ENCODE measurements around the gene RAB31.

DNA sequence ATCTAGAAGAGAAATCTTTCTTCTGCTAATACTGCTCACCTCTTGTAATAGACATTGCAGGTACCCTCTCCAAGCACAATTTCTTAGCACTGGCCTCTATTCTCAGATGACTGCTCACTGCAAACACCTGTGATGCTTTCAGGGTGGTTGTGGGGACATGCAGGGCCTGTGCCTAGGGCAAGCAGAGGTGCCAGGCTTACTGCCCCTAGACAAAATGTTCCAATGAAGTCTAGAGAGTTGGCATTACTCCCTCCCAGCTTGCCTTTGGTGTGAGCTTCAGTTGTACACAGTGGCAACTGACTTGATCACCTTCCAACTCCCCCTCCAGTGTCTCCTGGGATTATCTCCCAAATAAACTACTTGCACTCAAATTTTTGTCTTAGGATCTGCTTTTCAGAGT, 164.7 kb downstream of the RAB31 start:
- TF ChIP-seq, protein P1, sequence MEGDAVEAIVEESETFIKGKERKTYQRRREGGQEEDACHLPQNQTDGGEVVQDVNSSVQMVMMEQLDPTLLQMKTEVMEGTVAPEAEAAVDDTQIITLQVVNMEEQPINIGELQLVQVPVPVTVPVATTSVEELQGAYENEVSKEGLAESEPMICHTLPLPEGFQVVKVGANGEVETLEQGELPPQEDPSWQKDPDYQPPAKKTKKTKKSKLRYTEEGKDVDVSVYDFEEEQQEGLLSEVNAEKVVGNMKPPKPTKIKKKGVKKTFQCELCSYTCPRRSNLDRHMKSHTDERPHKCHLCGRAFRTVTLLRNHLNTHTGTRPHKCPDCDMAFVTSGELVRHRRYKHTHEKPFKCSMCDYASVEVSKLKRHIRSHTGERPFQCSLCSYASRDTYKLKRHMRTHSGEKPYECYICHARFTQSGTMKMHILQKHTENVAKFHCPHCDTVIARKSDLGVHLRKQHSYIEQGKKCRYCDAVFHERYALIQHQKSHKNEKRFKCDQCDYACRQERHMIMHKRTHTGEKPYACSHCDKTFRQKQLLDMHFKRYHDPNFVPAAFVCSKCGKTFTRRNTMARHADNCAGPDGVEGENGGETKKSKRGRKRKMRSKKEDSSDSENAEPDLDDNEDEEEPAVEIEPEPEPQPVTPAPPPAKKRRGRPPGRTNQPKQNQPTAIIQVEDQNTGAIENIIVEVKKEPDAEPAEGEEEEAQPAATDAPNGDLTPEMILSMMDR (IDR thresholded peaks at IDR 0.05): no peak
- no peak for TF ChIP-seq POLR2AphosphoS5 (IDR thresholded peaks at IDR 0.05)
- TF ChIP-seq POLR2A (IDR thresholded peaks at IDR 0.05): no peak
